HG03575 (cell line): ENCODE data around the gene RCAN1.
"Not testable (repeated sequence)": the region's sequence is repeated elsewhere in the genome, so short reads cannot be mapped to it uniquely, and the experiment has no call there.

ENCODE experiments used
- ATAC-seq: cut with Tn5 transposase; IDR thresholded peaks from one replicate; pipeline ENCODE4 v1.9.1; 2021; ENCODE audit not compliant: unreplicated experiment, insufficient number of reproducible peaks, low FRiP score; ENCODE audit errors: extremely low read depth

The RCAN1 gene

GRCh38 chr21:34504595-34504994 lies 110.3 kb downstream of the RCAN1 start:
- no peak for ATAC-seq

GRCh38 chr21:34502480-34503106 lies 112.3 kb downstream of the RCAN1 start:
- no peak for ATAC-seq

GRCh38 chr21:34501716-34502115 lies 113.2 kb downstream of the RCAN1 start:
- ATAC-seq: no peak

GRCh38 chr21:34500191-34500590 lies 114.7 kb downstream of the RCAN1 start:
- ATAC-seq: no peak

- ATAC-seq: no peak
Observed at GRCh38 chr21:34499116-34499515, 115.8 kb downstream of the RCAN1 start.

GRCh38 chr21:34498623-34499022 lies 116.3 kb downstream of the RCAN1 start:
- ATAC-seq: no peak

GRCh38 chr21:34483854-34484253 lies 131.1 kb downstream of the RCAN1 start:
- not testable (repeated sequence) for ATAC-seq

- ATAC-seq: not testable (repeated sequence)
Observed at GRCh38 chr21:34483435-34483834, 131.5 kb downstream of the RCAN1 start.

GRCh38 chr21:34467333-34467732 lies 147.6 kb downstream of the RCAN1 start:
- not testable (repeated sequence) for ATAC-seq
